GM21526 (cell line): ENCODE measurements around the gene TTLL5.

Source experiments
- ATAC-seq: cut with Tn5 transposase; IDR thresholded peaks from one replicate; pipeline ENCODE4 v1.9.1; 2021; ENCODE audit warnings: moderate library complexity; ENCODE audit not compliant: unreplicated experiment, low FRiP score

The TTLL5 gene, protein sequence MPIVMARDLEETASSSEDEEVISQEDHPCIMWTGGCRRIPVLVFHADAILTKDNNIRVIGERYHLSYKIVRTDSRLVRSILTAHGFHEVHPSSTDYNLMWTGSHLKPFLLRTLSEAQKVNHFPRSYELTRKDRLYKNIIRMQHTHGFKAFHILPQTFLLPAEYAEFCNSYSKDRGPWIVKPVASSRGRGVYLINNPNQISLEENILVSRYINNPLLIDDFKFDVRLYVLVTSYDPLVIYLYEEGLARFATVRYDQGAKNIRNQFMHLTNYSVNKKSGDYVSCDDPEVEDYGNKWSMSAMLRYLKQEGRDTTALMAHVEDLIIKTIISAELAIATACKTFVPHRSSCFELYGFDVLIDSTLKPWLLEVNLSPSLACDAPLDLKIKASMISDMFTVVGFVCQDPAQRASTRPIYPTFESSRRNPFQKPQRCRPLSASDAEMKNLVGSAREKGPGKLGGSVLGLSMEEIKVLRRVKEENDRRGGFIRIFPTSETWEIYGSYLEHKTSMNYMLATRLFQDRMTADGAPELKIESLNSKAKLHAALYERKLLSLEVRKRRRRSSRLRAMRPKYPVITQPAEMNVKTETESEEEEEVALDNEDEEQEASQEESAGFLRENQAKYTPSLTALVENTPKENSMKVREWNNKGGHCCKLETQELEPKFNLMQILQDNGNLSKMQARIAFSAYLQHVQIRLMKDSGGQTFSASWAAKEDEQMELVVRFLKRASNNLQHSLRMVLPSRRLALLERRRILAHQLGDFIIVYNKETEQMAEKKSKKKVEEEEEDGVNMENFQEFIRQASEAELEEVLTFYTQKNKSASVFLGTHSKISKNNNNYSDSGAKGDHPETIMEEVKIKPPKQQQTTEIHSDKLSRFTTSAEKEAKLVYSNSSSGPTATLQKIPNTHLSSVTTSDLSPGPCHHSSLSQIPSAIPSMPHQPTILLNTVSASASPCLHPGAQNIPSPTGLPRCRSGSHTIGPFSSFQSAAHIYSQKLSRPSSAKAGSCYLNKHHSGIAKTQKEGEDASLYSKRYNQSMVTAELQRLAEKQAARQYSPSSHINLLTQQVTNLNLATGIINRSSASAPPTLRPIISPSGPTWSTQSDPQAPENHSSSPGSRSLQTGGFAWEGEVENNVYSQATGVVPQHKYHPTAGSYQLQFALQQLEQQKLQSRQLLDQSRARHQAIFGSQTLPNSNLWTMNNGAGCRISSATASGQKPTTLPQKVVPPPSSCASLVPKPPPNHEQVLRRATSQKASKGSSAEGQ (N-terminal part only)

DNA sequence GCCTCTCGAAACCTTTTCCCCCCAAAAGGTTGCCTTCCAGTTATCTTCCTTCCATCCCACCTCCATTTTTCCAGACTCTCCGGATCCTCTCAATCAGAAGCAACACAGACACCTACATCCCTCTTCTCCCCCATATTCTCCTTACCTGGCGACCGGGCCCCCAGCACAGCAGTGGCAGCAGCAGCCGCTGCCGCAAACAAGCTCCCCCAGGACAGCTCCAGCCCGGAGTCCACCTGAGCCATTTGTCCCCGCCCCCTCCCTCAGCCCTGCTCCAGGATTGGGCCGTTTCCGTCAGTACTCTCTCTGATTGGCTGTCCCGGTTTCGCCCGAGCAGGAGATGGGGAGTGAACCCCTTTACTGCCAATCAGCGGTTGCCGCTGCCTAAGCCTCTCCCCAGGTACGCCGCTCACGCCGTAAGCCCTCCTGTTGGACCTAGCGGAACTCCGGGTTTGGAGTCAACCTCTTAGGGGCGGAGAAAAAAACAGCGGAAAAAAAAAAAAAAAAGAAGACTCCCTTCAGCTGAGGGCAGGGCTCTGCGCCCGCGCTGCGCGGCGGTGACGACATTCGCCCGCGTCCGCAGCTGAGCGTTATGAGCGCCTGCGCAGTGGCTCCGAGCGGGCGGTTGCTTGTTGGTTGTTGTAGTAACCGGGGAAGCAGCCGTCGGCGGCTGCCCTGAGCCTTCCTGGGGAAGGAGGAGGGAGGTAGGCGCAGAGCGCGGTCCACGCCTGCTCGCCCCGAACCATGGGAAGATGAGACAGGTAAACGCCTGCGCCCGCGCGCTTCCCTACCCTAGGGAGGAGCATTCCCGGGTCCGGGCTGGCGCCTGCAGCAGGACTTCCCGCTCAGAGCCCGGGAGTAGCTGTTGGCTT lies at the start of gene TTLL5, which contains the start of gene ERG28:
Gene TTLL5, plus strand, starts transcription at position 617 of the 869 bp plus-strand sequence. CDS start 1,904 bp downstream, outside the sequence.
Gene ERG28, minus strand, starts transcription at position 247 of the 869 bp plus-strand sequence. CDS start 3,374 bp downstream, outside the sequence.
- ATAC-seq: peak; percentile 93

DNA sequence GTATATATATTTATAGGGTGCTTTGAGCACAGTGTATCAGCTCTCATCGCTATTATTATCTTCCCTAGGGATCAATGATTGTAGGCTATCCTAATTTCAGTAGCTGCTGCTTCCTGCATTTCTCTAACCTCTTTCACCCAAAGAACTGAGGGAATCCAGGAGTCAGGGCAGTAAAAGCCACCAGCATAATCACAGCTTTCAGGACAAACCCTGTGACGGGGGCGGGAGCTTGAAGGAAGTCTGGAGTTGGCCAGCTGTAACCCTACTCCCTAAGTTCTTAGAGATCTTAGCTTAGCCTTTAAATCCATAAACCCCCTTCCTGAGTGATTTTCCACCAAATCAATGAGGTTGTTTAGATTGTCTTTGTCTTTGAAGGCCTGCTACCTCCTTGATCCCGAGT lies 48.9 kb upstream of the TTLL5 start:
- ATAC-seq: no peak

DNA sequence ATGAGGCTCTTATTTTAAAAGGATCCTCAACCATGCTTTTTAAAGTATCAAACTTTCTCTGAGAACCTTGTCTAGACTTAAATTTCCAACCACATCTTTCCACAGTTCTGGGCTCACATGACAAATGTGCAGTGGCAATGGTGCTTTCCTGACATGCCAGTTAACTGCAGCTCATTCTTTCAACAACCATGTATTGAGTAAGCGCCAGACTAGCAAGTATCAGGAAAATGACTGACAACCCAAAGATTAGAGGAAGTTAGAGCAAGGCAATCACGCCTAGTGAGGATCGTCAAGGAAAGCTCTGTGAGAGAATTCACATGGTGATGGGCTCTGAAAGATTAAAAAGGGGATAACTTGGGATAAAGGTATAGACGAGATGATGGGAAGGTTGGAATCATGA lies 46.9 kb upstream of the TTLL5 start:
- no peak for ATAC-seq

DNA sequence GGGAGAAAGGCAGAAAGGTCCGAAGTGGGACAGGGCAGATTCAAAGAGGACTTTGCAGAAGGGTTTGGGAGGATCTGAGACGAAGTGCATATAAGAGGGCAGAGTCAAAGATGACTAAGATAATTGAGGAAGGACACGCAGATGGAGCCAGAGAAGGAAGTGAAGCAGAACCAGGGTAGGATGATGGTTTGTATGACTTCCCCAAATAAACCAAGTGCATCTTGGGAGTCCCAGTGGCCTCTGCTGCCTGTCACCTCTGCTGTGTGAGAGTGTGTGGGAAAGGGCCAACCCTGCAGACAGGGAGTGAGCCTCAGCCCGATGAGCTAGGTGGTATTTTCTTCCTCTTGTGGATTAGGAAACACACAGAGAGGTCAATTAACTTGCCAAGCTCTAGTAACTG lies 45.8 kb upstream of the TTLL5 start:
- no peak for ATAC-seq

DNA sequence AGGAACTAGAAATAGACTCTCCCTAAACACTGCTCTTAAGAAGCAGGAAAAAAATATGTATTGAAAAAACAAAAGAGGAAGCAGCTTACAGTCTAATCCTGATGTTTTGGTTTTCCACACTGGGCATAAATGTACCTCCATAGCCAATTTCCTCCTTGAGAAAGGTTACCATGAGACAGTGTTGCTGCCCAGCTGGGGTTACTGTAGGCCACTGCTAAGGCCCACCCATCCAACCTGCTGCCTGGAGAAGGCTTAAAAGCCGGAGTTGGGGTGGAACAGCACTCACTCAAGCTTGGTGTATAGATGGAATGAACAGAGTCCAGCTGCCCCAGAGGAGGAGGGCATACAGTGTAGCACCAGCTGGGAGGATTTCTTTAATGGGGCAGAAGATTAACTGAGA lies 41.5 kb upstream of the TTLL5 start:
- ATAC-seq: no peak

DNA sequence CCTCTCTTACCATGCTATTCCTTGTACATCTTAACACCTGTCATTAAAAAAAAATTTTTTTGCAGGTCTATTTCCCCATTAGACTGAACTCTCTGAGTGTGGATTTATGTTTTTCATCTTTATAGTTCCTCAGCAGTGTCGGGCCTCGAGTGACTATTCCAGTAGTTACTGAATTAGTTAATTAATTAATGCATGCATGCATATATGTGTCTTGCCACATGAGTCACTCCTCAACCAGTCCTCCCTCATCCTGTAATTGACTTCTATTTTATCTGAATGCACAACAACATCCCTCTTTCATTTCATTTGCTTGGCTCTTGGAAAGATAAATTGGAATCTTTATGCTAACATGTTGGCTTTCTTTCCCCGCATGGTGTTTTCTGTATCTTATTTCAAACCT lies 36.0 kb upstream of the TTLL5 start:
- no peak for ATAC-seq

DNA sequence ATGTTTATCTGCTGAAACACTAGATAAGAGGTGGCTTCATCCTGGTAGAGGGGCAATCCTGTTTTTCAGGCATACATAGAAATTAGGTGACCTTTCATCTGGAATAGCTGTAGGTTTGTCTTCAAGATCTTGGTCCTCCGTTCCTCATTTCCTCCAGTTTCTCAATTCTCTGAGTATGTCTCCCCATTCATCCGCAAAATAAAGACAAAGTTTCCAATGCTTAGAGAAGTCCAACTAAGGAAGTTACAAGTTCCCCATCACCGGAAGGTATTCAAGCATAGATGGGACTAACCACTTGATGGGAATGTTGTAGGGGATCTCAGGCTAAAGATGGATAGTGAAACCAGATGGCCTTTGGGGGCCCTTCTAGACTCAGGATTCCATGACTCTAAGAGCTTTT lies 34.6 kb upstream of the TTLL5 start:
- no peak for ATAC-seq

DNA sequence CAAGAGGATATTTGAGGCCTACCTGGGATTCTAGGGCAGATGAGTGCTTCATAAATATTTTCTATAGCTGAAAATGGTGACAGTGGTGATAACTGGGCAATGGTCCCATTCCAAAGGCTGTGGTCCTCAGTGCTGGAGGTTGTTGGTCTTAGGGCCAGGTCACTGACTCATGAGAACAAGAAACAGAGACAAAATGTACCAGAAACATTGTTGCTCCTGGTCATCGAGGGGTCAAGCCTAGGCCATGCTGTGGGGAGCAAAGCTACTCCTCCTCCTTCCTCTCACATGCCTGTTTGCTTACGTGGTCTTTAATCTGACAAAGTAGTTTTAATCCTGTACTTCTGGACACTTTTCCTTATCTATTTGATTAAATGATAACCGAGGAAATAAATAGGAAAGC lies 34.2 kb upstream of the TTLL5 start:
- ATAC-seq: no peak

DNA sequence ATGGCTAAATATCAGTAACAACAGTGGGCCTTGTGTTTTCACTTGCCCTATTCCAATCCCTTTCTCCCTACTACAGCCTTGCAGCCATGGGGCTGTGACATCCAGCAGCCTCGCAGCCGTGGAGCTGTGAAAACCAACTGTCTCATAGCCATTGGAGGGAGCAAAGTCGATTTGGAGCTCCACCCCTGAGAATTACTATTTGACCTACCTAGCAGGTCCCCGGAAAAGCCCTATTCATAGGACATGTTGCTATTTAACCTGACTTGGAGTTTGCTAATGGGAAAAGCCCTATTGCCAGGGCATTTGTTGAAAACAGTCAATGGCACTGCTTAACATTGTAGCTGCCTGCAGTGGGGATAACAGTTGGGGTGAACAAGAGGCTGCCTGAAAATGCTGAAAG lies 33.6 kb upstream of the TTLL5 start:
- no peak for ATAC-seq

DNA sequence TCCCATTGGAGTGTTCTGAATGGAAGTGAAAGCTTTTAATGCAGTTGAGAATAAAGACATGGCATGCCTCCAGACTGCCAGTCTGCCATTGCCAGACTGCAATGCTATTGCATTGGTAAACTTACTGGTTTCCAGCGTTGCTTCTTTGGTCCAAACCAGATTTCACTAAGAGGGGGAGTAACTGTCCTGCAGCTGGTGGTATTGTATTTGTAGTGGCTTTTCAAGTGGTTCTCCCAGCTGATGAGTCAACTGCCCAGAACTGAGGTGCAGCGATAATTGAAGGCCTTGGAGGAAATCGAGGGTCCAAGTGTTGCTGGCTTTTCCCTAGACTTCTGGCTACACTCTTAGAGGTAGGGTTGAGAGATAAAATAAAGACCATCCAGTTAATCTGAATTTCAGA lies 32.2 kb upstream of the TTLL5 start:
- ATAC-seq: no peak

DNA sequence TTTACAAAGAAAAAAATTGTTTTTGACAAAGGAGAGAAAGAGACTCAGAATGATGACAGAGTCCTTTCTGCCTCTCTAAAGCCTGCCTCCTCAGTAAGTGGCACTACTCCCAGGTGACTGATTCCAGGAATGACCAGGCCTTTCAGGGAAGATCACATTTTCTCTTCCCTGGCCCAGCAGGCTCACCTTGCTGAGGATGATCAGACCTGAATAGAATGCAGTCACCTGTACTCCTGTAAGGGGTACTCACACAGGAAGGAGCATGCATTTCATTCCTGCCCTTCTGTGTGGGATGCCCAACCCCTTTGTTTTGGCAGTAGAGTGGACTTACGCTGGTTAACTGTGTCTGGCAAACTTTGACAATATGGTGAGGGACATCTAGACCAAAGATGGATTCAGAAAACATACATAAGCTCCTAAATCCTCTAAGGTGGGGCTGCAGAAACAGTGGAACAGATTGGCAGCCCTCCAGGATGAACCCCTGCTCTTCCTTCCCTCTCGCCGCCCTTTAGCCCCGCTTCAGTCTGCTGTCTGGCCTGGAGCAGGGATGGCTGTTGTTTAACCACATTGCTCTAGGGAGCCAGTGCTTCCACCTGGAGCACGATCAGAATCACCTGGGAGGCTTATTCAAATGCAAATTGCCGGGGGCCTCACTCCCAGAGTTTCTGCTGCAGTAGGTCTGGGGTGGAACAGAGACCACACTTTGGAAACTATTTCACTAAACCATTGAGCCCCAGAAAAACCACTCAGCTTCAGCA lies 30.2 kb upstream of the TTLL5 start:
- no peak for ATAC-seq

DNA sequence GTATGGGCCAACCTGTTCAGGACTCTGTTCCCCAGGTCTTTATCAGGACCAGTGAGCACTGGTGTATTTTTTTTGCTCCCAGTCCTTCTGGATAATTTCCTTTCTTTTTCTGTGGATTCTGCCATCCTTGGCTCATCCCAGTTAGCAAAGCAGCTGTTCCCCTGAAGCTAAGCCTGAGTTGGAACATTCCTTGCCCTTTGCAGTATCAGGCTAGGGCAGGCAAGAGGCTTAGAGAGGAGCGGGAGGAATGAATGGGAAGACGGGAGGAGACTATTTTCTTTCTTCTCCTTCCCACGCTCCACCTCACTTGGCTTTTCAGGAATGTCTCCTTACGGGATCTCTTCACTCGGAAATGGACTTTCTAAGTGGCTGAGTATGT lies 29.6 kb upstream of the TTLL5 start:
- no peak for ATAC-seq

DNA sequence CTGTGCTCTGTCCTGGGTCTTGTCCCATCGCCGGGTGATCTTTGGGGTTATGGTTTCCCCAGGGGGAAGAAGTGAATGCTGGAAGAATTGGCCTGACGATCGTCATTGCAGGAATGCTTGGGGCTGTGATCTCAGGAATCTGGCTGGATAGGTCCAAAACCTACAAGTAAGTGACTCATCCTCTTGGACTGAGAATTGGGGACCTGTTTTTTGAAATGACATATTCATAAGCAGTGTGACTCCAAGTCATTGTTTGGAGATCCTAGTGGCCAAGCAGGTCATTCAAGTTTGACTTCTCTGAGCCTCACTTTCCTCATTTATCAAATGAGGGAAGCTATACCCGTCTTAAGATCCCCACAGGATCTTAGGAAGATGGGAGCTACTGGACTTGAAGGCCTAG lies 26.2 kb upstream of the TTLL5 start:
- no peak for ATAC-seq

DNA sequence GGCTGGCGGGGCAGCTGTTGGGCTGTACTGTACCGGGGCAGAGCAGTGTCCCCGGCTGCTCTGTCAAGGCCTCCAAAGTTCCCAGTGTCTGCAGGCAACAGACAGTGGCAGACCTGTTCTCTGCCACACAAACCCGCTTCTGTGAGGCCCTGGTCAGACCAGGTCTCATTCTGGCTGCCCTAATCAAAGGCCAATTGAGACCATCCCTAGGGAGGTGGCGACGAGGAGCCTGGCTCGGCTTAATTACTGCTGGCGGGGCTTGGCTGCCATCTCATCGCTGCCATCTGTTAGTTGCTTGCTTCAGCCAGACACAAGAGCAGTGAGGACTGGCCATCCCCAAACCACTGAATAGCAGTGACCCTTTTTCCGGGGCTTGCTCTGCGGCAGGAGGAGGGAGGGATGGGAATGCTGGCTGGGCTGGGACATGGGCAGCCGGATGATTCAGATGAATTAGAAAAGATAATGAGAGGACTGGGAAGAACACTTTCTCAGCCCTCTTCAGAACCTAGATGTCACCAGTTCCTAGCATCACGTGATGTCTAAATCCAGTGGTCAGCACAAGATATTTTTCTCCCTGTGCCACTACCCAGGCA lies 24.9 kb upstream of the TTLL5 start:
- no peak for ATAC-seq

DNA sequence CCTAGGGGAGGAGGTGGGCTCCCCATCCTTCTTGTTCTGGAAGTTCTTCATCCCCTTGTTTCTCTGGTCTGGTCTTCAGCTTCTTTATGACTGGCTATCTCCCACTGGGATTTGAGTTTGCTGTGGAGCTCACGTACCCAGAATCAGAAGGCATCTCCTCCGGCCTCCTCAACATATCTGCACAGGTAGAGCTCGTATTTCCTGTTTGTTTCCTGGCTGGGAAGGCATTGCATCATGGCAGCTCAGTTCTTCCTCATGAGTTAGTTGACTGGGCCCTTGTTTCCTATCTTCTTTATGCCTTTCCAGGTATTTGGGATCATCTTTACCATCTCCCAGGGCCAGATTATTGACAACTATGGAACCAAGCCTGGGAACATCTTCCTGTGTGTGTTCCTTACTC lies 20.2 kb upstream of the TTLL5 start:
- ATAC-seq: no peak

DNA sequence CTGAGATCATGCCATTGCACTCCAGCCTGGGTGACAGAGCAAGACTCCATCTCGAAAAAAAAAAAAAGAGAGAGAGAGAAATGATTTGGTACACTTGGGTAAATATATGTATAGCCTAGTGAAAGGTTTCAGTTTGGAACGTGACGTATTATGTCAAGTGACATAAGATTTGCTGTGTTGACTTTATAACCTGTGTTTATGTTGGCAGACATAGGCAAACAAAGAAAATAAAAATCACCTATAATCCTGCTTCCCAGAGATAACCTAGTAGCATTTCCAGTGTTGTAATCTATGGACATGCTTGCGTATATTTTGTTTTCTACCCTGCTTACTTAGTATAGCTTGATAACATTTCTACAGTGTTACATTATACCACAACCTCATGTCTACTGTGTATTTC lies 17.1 kb upstream of the TTLL5 start:
- no peak for ATAC-seq

DNA sequence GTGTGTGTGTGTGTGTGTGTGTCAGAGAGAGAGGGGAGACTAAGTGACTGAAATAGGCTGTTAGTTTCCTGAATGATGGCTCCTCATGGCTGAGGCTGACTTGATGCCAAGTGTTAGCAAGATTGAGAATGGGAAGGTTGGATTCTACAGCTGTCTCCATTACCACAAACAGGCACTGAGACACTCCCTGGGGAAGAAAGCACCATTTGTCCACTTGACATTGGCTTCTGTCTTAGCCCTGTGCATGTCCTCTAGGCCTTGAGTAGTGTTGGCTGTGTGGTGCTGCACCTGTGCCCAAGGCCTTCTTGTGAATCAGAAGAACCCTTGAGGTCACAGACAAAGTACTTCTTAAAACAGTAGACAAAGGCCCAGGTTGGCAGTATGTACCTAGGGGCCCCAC lies 16.0 kb upstream of the TTLL5 start:
- ATAC-seq: no peak

DNA sequence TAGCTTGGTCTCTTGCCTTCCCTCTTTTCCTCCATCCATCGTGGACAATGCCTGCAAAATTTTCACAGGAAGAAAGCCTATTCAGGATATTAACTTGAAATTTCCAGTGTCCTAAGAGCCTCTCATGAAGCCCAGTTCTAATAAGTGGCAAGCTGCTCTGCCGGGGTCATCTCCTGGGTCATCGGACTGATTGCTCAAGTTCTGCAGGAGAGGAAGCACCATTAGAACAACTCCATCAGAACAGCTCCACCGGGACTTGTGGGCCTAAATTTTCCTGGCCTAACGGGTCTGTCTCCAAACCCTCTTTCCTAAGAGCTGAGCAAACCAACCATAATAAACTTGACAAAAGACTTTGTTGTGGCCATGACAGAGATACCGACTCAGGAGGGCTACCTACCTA lies 14.3 kb upstream of the TTLL5 start:
- no peak for ATAC-seq

DNA sequence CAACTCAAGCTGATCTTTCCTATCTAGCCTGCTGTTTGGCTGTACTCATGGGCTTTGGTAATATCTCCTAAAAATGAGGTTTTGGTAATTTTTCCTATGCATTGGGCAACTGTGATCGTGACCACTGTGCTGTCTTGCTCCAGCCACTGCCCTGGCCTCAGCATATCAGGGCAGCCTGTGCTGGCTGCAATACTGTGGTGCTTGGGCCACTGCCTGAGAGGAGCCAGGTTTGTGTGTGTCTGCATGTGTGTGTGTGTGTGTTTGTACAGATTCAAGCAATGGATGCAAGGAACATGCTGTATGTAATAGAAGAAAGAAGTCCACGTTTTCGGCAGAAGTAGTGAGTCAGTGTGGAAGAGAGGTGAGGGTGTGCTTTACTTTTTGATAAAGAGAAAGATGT lies 13.4 kb upstream of the TTLL5 start:
- ATAC-seq: no peak
